Left ventricle myocardium inferior (tissue), 1 donor: Measurements from ENCODE around the gene MYOM1. TPM values are rescaled to one million over a fixed set of nuclear protein-coding genes. Genes with fewer than 3 reads are reported as not detected.
"Not testable (repeated sequence)": the region's sequence is repeated elsewhere in the genome, so short reads cannot be mapped to it uniquely, and the experiment has no call there.

Source experiments
- DNase-seq: peaks from one replicate; pipeline ENCODE4 v3.0.0-alpha.2; 2020
- H3K27ac ChIP-seq: fragments of 200-600 bp; replicated peaks from 2 replicates; pipeline ENCODE4 v1.8.0; 2021
- H3K27me3 ChIP-seq: fragments of 200-600 bp; 2 replicates; pipeline ENCODE4 v1.8.0; 2021; ENCODE audit warnings: low read depth
- H3K36me3 ChIP-seq: fragments of 200-600 bp; 2 replicates; pipeline ENCODE4 v1.8.0; 2021
- H3K4me1 ChIP-seq: fragments of 200-600 bp; 2 replicates; pipeline ENCODE4 v1.8.0; 2021
- H3K4me3 ChIP-seq: fragments of 200-600 bp; 2 replicates; pipeline ENCODE4 v1.8.0; 2021; ENCODE audit warnings: mild to moderate bottlenecking, moderate library complexity
- H3K9me3 ChIP-seq: fragments of 200-600 bp; replicated peaks from 2 replicates; pipeline ENCODE4 v1.8.0; 2021
- intact Hi-C: fragments of 100-400 bp; cut with micrococcal nuclease; formaldehyde crosslinking; loops from one replicate; pipeline ENCODE4 v1.11.0; 2022
- total RNA-seq: library from RNA; stranded (reverse); fragmentation: NEBNext Ultra II Directional; extraction: Animal tissue kit (Norgen Biotek cat#: 25700); gene quantifications from one replicate; pipeline ENCODE4 v1.2.1, GENCODE V29; 2021
- TF ChIP-seq, protein P1 (sequence below): fragments of 200-600 bp; IDR thresholded peaks from 2 replicates; pipeline ENCODE4 v1.8.0; 2021; ENCODE audit warnings: antibody characterized with exemption, mild to moderate bottlenecking, borderline replicate concordance
- donor health status: DM: no; HTN: yes; CAD: no; lungs with severe emphysema.

MYOM1 gene
- total RNA-seq, 1 donor from 2014 or later, result 667 TPM

- Histone ChIP-seq H3K4me1 (no peaks in the 10 kb centered on the region), H3K9me3 (no peaks in the 10 kb centered on the region), H3K27me3 (no peaks in the 10 kb centered on the region), H3K36me3 (no peaks in the 10 kb centered on the region), H3K27ac (no peak overlapping the region), H3K4me3 (no peak overlapping the region)
- TF ChIP-seq, protein P1, sequence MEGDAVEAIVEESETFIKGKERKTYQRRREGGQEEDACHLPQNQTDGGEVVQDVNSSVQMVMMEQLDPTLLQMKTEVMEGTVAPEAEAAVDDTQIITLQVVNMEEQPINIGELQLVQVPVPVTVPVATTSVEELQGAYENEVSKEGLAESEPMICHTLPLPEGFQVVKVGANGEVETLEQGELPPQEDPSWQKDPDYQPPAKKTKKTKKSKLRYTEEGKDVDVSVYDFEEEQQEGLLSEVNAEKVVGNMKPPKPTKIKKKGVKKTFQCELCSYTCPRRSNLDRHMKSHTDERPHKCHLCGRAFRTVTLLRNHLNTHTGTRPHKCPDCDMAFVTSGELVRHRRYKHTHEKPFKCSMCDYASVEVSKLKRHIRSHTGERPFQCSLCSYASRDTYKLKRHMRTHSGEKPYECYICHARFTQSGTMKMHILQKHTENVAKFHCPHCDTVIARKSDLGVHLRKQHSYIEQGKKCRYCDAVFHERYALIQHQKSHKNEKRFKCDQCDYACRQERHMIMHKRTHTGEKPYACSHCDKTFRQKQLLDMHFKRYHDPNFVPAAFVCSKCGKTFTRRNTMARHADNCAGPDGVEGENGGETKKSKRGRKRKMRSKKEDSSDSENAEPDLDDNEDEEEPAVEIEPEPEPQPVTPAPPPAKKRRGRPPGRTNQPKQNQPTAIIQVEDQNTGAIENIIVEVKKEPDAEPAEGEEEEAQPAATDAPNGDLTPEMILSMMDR, result no peak
- intact Hi-C loops, result no loop called here
- no peak for DNase-seq
Measured at GRCh38 chr18:3052411-3052758, 167.4 kb downstream of the MYOM1 start.

DNA sequence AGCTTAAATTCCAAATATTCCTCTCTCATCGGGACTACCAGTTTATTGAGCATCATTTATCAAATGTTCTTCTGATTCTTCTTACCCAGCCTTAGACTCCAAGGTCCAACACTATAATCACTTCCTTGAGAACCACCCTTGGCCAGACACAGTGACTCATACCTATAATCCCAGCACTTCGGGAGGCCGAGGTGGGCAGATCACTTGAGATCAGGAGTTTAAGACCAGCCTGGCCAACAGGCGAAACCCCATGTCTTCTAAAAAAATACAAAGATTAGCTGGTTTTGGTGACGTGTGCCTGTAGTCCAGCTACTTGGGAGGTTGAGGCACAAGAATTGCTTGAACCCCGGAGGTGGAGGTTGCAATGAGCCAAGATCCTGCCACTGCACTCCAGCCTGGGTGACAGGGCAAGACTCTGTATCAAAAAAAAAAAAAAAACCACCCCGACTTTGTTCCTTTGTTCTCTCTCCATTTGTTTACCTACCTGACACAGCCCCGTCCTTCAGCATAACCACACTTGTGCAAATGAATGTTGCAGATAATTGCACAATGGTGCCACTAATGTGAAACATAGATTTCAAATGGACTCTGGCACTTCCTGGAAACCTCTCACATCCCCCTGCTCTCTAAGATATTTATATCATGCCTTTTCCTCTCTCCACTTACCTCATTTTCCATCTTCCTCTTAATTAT is 167.9 kb downstream of the MYOM1 start:
- Histone ChIP-seq H3K4me3 (no peak overlapping the region), H3K27ac (no peak overlapping the region), H3K4me1 (no peaks in the 10 kb centered on the region), H3K36me3 (no peaks in the 10 kb centered on the region), H3K9me3 (no peaks in the 10 kb centered on the region), H3K27me3 (no peaks in the 10 kb centered on the region)
- intact Hi-C loops, result no loop called here
- TF ChIP-seq, protein P1, result no peak
- DNase-seq, result no peak

DNA sequence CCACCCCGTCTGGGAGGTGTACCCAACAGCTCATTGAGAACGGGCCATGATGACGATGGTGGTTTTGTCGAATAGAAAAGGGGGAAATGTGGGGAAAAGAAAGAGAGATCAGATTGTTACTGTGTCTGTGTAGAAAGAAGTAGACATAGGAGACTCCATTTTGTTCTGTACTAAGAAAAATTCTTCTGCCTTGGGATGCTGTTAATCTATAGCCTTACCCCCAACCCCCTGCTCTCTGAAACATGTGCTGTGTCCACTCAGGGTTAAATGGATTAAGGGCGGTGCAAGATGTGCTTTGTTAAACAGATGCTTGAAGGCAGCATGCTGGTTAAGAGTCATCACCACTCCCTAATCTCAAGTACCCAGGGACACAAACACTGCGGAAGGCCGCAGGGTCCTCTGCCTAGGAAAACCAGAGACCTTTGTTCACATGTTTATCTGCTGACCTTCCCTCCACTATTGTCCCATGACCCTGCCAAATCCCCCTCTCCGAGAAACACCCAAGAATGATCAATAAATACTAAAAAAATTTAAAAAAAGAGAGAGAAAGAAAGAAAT is 169.8 kb downstream of the MYOM1 start:
- H3K27ac ChIP-seq, H3K4me1 ChIP-seq, H3K27me3 ChIP-seq, H3K4me3 ChIP-seq, intact Hi-C loops, DNase-seq, H3K9me3 ChIP-seq, H3K36me3 ChIP-seq: not testable (repeated sequence)

GRCh38 chr18:3048820-3049349 is 170.9 kb downstream of the MYOM1 start:
- Histone ChIP-seq H3K27ac (no peak overlapping the region), H3K36me3 (no peaks in the 10 kb centered on the region), H3K27me3 (no peaks in the 10 kb centered on the region), H3K4me3 (no peak overlapping the region), H3K9me3 (no peaks in the 10 kb centered on the region), H3K4me1 (no peaks in the 10 kb centered on the region)
- TF ChIP-seq, protein P1, result no peak
- intact Hi-C loops, result no loop called here
- DNase-seq, result no peak

- TF ChIP-seq, protein P1, result no peak
- Histone ChIP-seq H3K4me1 (no peaks in the 10 kb centered on the region), H3K9me3 (no peaks in the 10 kb centered on the region), H3K27ac (no peak overlapping the region), H3K36me3 (no peaks in the 10 kb centered on the region), H3K27me3 (no peaks in the 10 kb centered on the region), H3K4me3 (no peak overlapping the region)
- DNase-seq, result no peak
- intact Hi-C loops, result no loop called here
Measured at GRCh38 chr18:3048121-3048520, 171.6 kb downstream of the MYOM1 start.

- TF ChIP-seq, protein P1, result no peak
- Histone ChIP-seq H3K9me3 (no peaks in the 10 kb centered on the region), H3K36me3 (no peaks in the 10 kb centered on the region), H3K4me1 (no peaks in the 10 kb centered on the region), H3K4me3 (no peak overlapping the region), H3K27ac (no peak overlapping the region), H3K27me3 (no peaks in the 10 kb centered on the region)
- DNase-seq, result no peak
- intact Hi-C loops, result no loop called here
Measured at GRCh38 chr18:3046216-3046808, 173.5 kb downstream of the MYOM1 start.
